Measurements from ENCODE around the gene ZNF688. TPM values are rescaled to one million over a fixed set of nuclear protein-coding genes. Genes with fewer than 3 reads are reported as not detected.

ZNF688 gene
- total RNA-seq, 1 experiment from 2014 or later, result 3.6 TPM

GRCh38 chr16:30535777-30536190, 35.7 kb downstream of the ZNF688 start (continued):
- no peak for TF ChIP-seq EZH2 (IDR thresholded peaks at IDR 0.05)
- TF ChIP-seq MAX (IDR thresholded peaks at IDR 0.05), result peak; percentile 81
- TF ChIP-seq ZNF274 (IDR thresholded peaks at IDR 0.05; ENCODE audit: low read depth, low read length), result no peak
- TF ChIP-seq ZFX (IDR thresholded peaks at IDR 0.05), result no peak
- no peak for TF ChIP-seq CEBPB (IDR thresholded peaks at IDR 0.05; ENCODE audit: low read depth)
- peak; percentile 19 for TF ChIP-seq POLR2A (IDR thresholded peaks at IDR 0.05; ENCODE audit: borderline replicate concordance, extremely low read depth, insufficient read depth, insufficient read length)
- no peak for TF ChIP-seq EZH2phosphoT487 (IDR thresholded peaks at IDR 0.05; ENCODE audit: borderline replicate concordance)

- H3K4me2 ChIP-seq (ENCODE audit: low read length), result peak overlapping the region; percentile 85
- no peaks in the 10 kb centered on the region for H3K9me2 ChIP-seq (ENCODE audit: insufficient read depth)
- POLR2A ChIA-PET, result interaction anchor here (1.1 to 2.7 kb wide), 6 partner anchors 8 to 105 kb away, joined by 3 to 20 read pairs (median 6); partner anchors contain the start of genes DCTPP1 and ZNF764
- H4K20me1 ChIP-seq (ENCODE audit: insufficient read depth), result no peaks in the 10 kb centered on the region
- BruUV-seq (replicated peaks), result TSS peak; percentile 90
- no peaks in the 10 kb centered on the region for H3K9me3 ChIP-seq (ENCODE audit: control insufficient read depth in 1 of 2, insufficient read depth in 1 of 2, low read depth in 1 of 2, low read length in 2 of 2)
- H2AFZ ChIP-seq (ENCODE audit: low read depth, low read length, poor library complexity, severe bottlenecking), result no peak overlapping the region
- H3K36me3 ChIP-seq (ENCODE audit: control insufficient read depth in 1 of 2, insufficient read depth in 2 of 2, low read length in 2 of 2), result no peaks in the 10 kb centered on the region
- H3K27me3 ChIP-seq (ENCODE audit: insufficient read depth, low read length), result no peaks in the 10 kb centered on the region
- H3K27ac ChIP-seq (ENCODE audit: low read depth, low read length), result peak overlapping the region; percentile 82
- DNase-seq (ENCODE audit: low read depth, low spot score), result no peak
- H3K79me2 ChIP-seq (ENCODE audit: insufficient read depth, low read length), result no peaks in the 10 kb centered on the region; the same call in 1 of the 2 replicates
- H3K9ac ChIP-seq (ENCODE audit: low read length), result peak overlapping the region; percentile 78
- RAD21 ChIA-PET (ENCODE audit: low non-redundant PET in 1 of 2, low total read pairs in 2 of 2, uncharacterized antibody in 2 of 2, unreplicated experiment in 2 of 2), result interaction anchor here (1.2 to 2.1 kb wide), 3 partner anchors 22 to 105 kb away, joined by 3 to 18 read pairs (median 4); partner anchors contain the start of genes DCTPP1 (in 1 of the 2) and ZNF764 (in 1 of the 2)
- intact Hi-C loops (cut with micrococcal nuclease), result no loop called here
- TF ChIP-seq EZH2phosphoT487 (IDR thresholded peaks at IDR 0.05; ENCODE audit: borderline replicate concordance) (no peak), POLR2A (IDR thresholded peaks at IDR 0.05; ENCODE audit: borderline replicate concordance, extremely low read depth, insufficient read depth, insufficient read length) (peak; percentile 62), ELF1 (IDR thresholded peaks at IDR 0.05; ENCODE audit: borderline replicate concordance, low read depth) (no peak), YY1 (IDR thresholded peaks at IDR 0.05; ENCODE audit: extremely low read depth, insufficient replicate concordance, low read depth, low read length) (no peak), CTCF (IDR thresholded peaks at IDR 0.05 in 2 of 3, conservative IDR thresholded peaks at IDR 0.05 in 1 of 3; ENCODE audit: borderline replicate concordance in 1 of 3, insufficient read depth in 1 of 3, low read depth in 2 of 3, low read length in 2 of 3) (no peak), MAX (IDR thresholded peaks at IDR 0.05) (peak; percentile 14; the same call in 1 of the 2 replicates)
- peak; percentile 45 for ATAC-seq
- H3K4me3 ChIP-seq (replicated peaks in 1 of 2; ENCODE audit: low read depth in 1 of 2, low read length in 2 of 2), result peak overlapping the region; percentile 60 to 79
- H3K4me1 ChIP-seq (ENCODE audit: control insufficient read depth in 1 of 2, insufficient read depth in 2 of 2, low read length in 2 of 2), result peaks cover 6 to 38% of the 10 kb centered on the region in 2 experiments; a peak in 3 of 4 replicates
- CTCF ChIA-PET, result interaction anchor here (0.7 to 2.1 kb wide), 15 partner anchors 8 to 423 kb away, joined by 3 to 11 read pairs (median 4); partner anchors contain the start of genes DCTPP1, ZNF688 and ZNF764
These were observed 36.3 kb downstream of the ZNF688 start for GRCh38 chr16:30535106-30535776.

All from HCT116 (cell line).